Fibroblast of skin of right quadriceps (primary cell): ENCODE data around the gene ARHGAP44.
"Not testable (repeated sequence)": the region's sequence is repeated elsewhere in the genome, so short reads cannot be mapped to it uniquely, and the experiment has no call there.

ENCODE experiments used
- DNase-seq: peaks from one replicate; pipeline ENCODE4 v3.0.0-alpha.2; 2013

Gene ARHGAP44

DNA sequence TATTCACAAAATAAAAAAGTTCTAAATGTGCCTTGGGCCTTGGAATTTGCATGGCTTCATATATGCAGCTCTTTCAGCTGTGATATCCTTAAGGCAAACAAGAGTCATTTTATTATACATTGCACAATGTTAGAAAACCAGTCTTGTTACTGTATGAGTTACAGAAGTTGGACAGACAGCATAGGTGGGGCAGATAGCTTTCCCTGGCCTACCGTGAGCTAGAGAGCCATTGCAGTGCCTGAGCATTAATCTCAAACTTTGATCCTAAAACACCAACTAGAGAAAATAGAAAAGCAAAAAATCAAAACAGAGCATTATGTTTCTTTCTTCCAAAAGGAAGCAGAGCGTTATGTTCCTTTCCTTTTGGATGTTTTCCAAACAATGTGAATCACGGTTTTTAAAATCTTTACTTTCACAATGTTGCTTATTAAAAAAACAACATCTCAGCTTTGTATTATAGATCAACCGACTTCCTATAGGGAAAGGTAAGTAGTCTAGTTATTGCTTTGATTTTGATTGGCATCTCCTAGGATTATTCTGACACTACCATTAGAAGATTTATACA is 32.2 kb downstream of the ARHGAP44 start:
- DNase-seq, result no peak

DNA sequence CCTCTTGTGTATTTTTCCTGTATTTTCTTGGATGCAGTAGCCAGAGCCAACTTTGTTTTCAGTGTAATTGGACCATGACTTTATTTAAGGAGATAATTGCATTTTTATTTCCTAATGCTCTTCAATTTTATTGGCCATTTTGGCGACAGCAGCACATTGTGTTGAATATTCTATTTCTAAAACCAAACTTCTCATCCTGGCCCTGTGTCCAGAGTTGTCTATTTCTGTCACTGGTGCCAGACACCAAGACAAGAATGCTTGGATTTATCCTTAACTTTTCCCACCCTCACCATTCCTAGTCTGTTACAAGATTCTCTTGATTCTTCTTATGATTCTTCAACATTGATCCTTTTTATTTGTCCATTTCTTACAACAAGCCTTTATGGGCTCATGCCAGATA is 37.1 kb downstream of the ARHGAP44 start:
- no peak for DNase-seq

DNA sequence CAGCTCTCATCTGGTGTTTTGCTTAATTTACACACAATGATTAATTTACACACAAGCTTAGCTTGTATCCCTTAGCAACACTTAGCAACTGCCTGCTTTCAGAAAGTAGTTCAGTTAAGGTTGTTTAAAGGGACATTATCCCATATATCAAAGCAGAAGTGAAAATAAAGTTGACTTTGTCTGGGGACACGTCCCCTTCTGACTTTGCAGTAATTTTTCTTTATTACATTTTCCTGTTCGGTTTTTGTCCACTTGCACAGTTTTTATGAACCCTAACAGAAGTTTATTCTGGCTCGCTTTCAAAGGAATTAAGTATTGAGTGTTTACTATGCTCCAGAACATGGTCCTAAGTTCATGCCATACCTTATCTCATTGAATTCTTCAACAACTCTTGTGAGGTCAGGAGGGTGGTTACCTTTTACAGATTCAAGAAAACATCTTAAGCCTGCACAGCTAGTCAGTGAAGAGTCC is 41.5 kb downstream of the ARHGAP44 start:
- DNase-seq, result no peak

DNA sequence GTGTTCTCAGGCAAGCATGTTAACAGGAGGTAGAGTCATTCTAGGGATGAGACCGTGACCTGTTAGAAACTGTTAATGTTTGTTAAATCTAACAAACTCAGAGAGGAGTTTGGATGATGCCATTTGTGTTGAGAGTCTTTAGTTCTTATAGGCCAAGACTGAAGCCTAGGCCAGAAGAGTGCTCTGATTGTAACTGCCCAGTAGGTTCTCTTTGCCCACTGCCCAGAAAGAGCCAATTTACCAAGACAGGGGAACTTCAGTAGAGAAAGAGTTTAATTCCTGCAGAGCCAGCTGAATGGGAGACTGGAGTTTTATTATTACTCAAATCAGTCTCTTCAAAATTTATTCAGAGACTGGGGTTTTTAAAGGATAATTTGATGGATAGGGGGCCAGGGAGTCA is 42.5 kb downstream of the ARHGAP44 start:
- no peak for DNase-seq

DNA sequence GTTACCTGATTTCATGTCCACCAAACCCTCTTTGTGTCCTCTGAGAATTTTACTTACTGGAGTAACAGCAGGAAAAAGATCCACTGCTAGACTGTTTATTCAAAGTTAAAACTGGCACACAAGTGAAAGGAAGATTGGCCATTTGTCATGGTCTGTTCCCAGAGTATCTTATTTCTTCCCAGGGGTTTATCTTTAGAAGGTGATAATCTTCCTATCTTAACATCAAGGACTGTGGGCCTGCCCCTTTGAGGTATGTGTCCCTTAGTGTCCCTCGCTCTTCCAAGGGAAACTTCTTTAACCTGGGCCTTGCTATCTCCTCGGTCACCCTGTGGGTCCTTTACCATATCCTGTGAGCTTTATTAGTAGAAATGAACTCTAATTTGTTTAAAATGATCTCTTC is 49.7 kb downstream of the ARHGAP44 start:
- no peak for DNase-seq

DNA sequence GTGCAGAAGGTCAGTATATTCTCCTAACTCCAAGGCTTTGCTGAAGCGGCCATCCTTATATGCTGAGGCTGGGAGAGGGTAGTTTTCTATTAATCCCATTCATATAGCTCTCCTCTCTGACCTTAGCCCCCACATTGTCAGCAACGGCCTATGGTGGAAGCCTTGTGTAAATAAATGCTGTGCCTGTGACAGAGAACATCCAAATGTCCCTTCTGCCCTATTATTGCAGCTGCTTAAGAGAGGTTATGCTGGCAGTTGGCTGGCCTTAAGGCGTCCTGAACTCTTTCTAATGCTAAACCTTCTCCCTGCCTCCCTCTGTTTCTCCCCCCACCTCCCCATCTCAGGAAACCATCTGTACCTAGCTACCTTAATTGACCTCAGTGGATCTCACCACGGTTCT is 53.6 kb downstream of the ARHGAP44 start:
- DNase-seq, result no peak

DNA sequence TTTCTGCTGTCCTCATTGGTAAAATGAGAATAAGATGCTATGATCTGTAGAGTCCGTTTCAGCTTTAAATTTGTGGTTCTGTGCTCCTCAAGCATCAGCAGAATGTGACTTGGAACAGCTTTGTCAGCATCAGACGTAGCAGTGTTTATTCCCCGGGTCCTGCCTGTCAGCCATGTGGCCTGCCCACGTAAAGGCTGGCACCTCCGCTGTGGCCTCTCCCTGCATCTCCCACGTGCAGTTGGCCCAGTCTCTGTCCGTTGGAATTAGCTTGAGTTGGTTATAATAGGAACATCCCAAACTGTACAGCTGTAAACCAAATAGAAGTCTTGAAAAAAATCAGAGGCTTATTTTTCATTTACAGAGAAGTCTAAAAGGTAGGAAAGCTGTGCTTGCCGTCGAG is 61.7 kb downstream of the ARHGAP44 start:
- no peak for DNase-seq

DNA sequence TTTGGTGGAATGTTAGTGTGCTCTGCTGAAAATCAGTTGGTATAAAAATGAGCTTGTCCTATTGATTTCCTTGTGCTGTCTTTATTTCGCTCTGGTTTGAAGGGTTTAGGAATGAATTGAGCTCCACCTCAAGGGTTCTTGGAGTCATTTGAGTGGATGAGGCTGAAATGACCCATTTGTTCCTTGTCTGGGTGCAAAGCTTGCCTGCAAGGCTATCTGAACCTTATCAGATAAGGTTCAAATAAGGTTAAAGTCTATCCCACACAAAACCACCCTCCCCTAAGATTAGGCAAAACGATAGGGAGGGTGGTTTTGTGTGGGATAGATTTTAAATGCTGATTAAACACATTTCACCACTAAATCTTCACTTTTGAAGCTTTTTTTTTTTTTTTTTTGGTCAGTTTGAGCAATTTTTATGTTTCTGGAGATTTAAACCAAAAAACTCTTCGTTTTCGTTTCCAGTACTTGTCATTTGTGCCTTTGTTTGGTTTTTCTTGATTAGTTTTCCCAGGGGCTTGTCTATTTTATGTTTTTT is 62.7 kb downstream of the ARHGAP44 start:
- no peak for DNase-seq

DNA sequence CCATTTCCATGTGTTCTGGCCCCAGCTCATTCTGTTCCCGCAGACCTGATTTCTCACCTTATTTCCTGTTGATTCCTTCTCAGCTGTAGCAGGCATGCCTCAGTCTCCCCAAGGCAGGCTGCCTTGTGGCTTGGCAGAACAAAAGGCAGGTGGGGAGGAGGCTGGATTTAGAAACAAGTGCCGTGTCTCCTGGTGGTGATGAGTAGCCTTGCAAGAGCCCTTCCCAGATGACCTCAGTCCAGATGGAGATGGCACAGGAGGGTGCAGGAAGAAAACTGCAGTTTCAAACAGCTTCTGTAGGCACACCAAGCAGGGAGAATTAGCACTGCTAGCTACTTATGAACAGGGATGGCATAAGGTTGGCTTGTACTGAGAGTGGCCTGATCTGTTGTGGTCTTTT is 64.6 kb downstream of the ARHGAP44 start:
- no peak for DNase-seq

DNA sequence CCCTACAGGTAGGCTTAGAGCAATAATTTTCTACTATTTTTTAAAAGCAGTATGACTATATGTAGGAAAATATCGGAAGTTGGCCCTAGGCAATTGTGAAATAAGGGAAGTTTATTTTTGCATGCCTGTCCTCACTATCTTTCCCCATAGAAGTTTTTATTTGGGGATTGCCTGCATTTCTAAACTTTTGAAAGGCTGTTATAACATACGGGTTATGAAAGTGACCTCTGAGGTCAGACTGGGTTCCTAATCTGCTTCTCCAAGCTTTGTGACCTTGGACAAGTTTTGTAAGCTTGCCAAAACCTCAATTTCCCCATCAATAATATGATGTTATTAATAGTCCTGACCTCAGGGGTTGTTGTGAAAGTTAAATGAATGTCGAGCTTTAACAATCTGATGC is 67.1 kb downstream of the ARHGAP44 start:
- DNase-seq, result no peak

DNA sequence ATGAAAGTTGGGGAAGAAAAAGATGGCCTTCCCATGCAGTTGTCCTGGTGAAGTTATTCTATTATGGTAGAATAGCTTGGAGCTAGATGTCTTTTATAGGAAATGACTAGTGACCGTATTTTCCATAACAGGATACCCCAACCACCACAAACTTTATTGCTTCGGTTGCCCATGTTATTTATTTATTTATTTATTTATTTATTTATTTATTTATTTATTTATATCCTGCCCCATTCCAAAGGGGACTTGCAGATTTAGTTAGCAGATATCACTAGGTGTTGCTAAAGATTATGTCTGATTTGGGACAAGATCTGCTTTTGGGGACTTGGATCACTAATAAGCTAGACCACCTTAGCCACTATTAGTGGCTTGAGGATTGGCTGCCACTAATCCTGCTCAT is 68.3 kb downstream of the ARHGAP44 start:
- DNase-seq, result no peak

DNA sequence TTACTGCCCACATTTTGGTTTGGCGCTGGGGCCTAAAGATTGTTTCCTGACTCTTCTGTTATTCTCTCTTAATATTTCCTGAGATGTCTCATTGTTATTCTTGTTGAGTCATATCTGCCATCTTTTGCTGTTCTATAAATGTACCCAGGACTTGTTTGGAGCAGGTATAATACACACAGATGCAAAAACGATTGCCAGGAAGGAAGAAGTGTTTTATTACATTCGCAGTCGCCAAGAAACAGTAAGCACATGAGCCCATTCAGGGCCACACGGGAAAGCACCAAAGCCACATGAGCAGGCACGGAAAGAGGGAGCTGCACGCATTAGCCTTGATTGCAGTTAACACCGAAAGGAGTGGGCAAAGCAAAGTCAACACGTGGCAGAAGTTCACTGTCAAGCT is 70.2 kb downstream of the ARHGAP44 start:
- DNase-seq, result no peak

DNA sequence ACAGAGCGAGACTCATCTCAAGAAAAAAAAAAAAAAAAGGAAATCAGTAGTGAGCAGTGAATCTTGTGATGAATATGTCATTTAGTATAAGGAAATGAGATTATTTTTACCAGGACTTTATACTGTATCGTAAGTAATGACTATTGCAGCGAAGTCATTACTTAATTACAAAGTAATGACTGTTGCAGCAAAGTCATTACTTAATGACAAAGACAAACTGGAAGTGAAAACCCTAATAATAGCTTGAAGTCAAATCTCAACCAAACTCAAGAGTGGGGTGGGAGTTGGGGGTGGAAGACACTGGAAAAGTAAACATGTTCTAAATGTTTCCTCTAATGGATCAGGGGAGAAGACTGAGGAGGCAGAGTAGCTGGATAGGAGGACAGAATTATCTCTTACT is 76.5 kb downstream of the ARHGAP44 start:
- DNase-seq, result no peak

DNA sequence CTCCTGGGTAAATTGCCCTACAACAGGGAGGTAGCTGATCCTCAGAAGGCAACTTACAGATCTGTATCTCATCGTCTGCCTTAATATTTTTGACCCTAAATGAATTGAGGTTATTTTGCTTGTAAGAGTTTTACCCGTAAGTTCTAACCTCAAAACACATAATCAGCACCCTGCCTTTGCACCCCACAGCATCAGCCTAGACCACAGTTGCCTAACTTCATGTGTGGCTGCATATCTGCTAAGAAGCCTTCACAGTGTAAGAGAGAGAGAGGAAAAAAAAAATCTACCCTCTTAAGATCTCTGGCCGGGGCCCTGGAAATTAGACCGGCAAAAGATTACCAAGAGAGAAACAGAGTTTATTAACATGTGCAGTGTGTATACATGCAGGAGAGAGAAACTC is 76.9 kb downstream of the ARHGAP44 start:
- no peak for DNase-seq

DNA sequence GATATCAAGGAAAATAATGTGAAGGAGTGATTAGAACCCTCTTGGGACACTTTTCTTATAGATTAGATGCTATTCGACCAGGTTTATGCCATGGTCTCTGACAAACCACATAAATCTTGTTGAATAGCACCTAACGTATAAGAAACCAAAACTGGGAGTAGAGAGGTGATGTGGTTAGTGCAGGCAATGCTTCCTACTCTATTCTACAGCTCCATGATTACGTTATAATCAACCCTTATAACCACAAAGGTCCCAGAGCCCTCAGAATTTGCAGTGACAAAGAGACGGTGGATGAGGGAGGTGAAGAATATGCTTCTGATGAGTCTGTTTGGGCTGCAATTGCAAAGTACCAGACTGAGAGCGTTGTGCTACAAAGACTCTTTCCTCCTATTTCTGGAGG is 78.4 kb downstream of the ARHGAP44 start:
- DNase-seq, result no peak

DNA sequence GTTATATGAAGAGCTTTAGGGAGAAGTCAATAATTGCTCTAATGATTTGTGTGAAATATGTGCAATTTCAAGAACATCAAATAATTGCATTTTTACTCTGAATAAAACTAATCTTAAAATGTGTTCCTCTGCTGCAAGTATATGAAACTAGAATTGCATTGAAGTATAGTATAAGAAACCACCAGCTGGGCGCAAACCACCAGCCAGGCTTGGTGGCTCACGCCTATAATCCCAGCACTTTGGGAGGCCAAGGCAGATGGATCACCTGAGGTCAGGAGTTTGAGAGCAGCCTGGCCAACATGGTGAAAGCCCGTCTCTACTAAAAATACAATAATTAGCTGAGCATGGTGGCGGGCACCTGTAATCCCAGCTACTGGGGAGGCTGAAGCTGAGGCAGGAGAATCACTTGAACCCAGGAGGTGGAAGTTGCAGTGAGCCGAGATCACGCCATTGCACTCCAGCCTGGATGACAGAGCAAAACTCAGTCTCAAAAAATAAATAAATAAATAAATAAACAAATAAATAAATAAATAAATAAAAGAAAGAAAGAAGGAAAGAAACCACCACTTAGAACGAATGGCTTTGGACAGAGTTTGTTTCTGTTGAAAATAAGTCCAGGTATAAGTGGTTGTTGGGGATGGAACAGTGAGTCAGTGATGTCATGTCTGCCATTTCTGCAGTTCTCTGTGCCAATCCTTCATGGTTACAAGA is 84.3 kb downstream of the ARHGAP44 start:
- DNase-seq, result not testable (repeated sequence)

DNA sequence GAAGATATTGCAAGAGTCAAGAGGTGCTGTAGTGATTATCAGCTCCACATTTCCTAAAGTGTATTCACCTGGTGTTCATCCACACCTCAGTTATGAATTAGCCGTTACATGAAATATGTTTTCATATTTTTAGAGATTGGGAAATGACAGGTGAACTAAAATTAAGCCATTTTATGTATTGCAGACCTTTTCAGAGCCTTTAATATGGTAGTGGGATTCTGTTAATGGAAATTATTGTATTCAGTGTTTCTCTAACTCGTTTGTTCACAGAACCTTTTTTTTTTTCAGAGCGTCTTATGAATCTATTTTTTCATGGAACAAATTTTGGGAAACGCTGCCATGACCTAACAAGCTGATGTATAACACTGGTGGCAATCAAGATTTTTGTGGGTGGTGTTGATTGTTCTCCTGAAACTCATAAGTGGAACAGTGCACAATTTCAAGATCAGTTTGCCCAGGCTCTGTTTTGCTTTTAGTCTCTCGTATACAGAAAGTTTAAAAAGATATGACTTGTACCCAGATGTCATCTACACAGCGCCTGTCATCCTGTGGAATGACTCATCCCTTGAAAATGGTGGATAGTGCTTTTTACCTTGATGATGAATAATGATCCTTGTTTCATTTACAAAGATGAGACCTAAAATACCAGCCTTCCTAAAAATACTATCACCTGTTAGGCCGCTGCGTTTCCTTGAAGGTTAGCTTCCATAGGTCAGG is 88.8 kb downstream of the ARHGAP44 start:
- DNase-seq, result no peak

DNA sequence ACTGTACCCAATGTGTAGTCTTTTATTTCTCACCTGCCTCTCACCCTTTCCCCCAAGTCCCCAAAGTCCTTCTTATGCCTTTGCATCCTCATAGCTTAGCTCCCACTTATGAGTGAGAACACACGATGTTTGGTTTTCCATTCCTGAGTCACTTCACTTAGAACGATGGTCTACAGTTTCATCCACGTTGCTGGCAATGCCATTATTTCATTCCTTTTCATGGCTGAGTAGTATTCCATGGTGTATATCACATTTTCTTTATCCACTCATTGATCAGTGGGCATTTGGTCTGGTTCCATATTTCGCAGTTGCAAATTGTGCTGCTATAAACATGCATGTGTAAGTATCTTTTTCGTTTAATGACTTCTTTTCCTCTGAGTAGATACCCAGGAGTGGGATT is 89.8 kb downstream of the ARHGAP44 start:
- not testable (repeated sequence) for DNase-seq

DNA sequence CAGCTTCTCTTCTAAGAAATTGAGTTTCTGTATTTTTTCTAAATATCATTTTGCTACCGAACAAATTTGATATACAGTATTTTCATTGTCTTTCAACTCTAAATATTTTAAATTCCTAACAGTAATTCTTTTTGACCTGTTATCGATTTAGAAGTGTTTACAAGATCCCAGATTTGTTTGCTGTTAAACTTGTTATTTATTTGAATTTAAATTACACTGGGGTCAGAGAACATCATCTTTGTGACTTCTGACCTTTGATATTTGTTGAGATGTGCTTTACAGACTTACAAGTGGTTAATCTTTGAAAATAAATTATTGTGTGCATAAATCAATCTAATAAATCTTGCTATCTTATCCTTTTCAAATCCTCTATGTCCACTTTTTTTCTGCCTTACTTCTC is 94.2 kb downstream of the ARHGAP44 start:
- DNase-seq, result no peak

DNA sequence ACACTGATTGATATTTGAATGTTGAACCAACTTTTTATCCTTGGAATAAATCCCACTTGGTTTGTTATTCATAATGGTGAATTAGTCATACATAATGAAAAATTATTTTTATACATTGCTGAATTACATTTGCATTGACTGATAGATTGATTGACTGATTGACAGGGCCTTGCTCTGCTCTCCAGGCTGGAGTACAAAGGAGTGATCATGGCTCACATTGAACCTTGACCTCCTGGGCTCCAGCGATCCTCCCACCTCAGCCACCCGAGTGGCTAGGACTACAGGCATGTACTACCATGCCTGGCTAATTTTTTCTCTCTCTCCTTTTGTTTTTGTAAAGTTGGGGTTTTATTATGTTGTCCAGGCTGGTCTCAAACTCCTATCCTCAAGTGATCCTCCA is 97.8 kb downstream of the ARHGAP44 start:
- DNase-seq, result no peak

DNA sequence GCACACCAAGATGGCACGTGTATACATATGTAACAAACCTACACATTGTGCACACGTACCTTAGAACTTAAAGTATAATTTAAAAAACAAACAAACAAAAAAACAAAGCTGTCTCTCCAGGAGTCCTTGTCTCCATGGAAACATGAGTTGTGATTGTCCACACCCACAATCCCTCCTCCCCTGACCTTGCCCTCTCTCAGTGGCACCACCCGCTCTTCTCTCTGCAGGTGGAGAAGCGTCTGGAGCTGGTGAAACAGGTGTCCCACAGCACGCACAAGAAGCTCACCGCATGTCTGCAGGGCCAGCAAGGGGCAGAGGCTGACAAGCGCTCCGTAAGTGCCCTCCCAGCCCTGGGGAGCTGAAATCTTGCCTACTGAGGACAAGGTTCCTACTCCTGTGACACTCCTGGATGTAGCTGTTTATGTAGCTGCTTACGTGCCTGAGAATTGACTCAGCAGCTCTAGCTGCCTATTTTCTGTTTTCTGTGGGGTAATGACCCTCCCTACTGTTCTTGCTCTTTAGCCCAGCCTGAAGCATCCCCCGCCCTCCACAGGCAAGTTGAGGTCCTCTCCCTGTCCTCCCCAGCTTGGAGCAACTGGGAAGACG is 107.0 kb downstream of the ARHGAP44 start:
- no peak for DNase-seq

DNA sequence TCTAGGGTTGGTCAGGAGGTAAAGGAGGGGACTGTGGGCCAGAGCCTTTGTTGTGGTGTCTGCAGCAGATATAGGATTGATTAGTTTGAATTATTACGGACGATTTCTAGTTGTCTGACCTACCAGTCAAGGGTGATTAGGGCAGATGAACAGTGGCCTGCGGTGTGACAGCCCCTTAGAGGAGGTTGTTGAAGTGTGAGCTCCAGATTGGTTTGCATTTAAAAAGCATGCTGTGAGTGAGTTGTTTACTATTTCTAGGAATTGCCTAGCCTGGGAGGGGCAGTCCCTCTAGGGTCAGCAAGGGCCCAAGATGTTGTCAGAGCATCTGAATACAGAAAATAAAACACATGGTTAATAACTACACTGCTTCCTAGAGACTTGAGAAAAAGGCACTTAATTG is 108.8 kb downstream of the ARHGAP44 start:
- no peak for DNase-seq

DNA sequence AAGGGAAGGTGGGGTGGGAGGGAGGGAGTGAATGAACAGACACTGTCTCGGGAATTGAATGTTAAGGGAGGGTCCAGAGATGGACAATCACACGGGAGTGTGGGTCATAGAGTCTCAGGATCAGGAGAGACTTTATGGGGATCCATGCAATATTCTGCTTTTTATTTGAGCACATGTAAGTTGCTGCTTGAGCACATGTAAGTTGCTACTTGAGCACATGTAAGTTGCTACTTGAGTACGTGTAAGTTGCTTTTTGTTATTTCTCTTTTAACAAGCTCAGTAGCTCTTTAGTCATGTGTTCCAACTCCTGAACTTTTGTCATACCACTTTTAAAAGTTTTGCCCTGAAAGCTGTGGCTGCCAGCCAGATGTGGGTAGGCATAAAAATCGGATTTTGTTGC is 110.3 kb downstream of the ARHGAP44 start:
- DNase-seq, result no peak

DNA sequence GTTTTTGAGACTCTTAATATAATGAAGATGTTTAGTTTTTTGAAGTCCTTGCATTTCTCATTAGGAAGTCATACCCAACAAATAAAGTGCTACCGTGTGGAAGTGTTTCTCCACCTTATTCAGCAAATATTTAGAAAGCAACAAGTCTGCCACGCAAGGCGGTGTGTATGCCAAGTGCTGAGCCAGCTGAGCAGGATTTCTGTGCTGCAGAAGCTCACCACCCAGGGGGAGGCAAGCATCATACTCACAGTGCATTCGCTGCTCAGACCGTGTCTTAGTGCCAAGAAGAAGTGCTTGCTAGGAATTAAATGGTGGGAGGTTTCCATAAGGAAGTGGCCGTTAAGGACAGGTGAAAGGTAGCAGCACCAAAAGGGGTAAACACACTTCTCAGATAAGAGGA is 111.2 kb downstream of the ARHGAP44 start:
- no peak for DNase-seq
